Stimulated activated CD8-positive, alpha-beta memory T cell treated with anti-CD3 and anti-CD28 coated beads, Interleukin-12 subunit alpha, Interleukin-12 subunit beta, amount 100 ng/mL, for 4 hours (primary cell): ENCODE data around the gene CFAP46.
"Not testable (repeated sequence)": the region's sequence is repeated elsewhere in the genome, so short reads cannot be mapped to it uniquely, and the experiment has no call there.

Source experiments
- DNase-seq: peaks from one replicate; pipeline ENCODE4 v3.0.0-alpha.2; 2020; ENCODE audit warnings: low read depth

The CFAP46 gene

DNA sequence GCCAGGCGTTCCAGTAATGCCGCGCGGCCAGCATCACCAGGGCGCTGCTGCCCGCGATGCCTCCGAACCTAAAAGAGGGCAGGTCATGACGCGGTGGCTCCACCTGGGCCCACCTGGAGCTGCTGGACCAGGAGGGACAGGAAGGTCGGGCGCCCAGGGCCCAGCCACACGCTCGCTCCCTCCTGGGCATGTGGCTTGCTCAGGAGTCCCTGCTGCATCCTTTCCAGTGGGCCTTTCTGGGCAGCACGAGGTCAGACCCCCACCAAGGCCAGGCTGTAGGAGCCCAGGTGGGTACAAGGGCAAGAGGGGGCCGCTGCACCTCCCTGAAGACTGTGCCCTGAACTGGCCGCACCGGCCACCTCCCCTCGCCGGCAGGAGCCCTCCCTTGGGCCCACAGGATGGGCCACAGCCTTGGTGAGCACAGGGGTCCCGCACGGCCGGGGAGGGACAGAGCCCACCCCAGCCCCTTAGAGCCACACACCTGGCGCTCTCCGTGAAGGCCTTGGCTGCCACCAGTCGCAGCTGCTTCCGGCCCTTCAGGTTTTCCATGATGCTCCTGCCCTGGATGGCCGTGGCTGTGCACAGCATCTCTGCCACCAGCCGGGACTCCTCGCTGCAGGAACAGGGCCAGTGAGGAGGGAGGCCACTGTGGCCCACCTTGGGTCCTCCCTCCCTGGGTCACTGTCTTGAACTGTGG is 43.2 kb downstream of the CFAP46 start:
- no peak for DNase-seq

DNA sequence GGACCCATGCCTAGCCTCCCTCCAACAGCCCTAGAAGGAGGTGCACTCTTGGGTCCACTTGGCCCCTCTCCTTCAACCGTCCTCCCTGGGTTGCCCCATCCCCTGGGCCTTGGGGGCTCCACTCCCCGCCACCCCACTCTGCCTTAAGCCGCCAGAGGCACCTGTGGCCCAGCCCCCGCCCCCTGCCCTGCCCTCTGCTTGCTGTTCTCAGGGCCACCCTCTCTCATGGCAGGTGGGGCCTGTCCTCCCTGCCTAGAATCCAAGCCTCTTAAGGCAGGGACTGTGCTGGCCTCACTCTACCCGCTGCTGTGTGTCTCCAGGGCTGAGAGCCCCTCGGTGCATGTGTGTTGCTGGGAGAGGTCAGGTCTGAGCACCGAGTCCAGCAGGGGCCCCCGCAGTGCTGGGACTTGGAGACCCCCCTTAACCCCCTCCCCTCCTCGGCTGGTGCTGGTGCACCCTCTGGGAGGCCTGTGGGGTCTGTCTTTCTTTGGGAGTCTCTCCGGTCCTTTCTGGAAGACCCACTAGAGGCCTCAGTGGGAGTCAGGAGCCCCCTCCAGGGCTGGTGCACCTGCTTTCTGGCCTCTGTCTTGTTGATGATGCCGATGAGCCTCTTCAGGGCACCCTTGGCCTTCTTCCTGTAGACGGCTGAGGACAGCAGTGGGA is 43.8 kb downstream of the CFAP46 start:
- DNase-seq = no peak

DNA sequence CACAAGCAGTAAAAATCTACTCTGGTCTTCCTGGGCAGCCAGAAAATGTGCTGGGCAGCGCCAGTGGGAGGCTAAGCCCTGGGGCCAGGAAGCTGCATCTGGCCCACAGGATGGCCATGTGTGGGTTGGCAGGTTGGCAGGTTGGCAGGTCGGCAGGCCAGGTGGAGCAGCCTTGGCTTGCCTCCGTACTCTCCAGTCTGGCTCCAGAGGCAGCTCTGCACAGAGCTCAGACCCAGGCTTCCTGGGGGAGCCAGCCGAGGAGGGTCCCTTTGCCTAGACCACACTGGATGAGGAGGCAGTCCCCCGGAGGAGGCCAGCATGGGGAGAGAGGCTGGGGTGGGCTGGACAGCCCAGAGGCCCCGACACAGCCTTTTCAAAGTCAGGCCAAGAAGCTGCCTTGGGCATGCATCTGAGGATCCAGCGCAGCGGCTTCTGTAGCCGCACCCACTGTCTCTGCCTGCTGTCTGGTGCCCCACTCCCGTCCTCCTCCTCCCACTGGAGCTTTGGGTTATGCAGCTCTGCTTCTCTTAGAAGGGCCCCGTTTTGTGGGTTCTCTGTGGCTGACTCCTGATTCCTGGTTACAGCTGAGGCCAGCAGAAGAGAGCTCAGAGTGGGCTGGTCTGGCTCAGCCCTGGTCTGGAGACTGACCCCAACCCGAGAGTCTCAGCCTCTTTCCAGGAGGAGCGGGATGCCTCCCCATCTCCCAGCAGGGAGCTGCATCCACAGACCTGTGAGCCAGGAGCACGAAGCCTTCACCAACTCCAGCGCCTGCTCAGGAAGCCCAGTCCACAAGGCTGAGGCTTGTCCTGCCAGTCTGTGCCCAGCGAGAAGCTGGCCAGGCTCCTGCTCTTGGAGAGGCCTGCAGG is 44.6 kb downstream of the CFAP46 start:
- DNase-seq = no peak

DNA sequence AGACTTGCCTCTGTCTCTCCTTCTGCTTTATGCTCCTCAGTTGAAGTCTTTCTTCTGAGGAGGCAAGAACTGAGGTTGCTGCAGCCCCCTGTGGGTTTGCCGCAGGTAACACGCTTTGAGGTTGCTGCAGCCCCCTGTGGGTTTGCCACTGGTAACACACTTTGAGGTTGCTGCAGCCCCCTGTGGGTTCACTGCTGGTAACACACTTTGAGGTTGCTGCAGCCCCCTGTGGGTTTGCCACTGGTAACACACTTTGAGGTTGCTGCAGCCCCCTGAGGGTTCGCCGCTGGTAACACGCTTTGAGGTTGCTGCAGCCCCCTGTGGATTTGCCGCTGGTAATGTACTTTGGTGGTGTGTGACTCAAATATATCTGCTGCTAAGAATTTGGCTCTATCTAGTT is 48.6 kb downstream of the CFAP46 start:
- DNase-seq = not testable (repeated sequence)

DNA sequence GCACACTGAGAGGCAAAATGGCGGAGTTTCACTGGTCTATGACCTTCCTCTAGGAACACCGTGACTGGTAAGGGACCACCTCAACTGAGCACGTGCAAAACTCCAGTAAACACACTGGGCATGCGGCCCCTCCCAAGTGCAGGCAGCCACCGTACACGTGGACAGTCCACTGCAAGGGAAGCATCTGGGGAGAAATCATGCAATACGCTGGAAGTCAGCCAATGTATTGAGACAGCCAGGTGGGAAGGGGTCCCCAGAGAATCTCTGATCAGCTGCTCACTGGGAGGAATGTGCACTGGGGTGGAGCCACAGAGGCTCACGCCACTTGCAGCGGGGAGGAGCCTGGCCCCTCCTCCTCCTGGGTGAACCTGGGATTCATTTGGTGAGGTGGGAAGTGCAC is 49.3 kb downstream of the CFAP46 start:
- DNase-seq = no peak

DNA sequence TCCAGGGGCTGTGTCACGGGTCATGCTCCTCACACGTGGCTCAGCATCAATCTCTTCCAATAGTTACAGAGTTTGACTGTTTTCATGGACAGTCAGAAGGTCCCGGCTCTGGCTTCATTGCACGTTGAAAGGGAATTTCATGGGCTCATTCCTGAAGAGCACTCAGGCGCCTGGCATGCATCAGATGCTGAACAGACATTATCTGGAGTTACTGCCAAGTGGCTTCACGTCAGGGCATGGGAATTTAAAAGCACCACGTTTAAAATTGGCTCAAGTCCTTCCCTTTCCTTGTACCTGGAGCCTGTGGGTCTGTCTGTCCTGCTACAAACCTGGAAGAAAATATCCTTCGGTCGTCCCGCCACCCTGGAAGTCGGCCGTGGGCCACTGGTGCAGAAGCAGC is 50.4 kb downstream of the CFAP46 start:
- no peak for DNase-seq

DNA sequence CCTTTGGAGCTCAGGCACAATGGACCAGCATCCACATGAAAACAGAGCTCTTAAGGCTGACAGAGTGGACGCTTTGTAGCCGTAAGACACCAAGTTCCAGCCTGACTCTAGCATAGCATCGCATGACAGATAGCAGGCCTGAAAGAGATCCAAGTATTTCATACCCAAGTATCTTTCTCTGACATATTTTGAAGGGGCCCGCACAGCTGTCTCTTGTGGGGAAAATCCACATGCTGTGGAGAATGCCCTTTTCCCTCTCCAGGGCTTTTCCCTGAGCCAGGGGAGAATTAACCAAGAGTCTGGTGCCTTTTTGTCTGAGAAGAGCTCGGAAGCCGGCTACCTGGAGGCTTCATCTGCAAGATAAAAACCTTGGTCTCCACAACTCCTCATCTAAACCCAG is 51.0 kb downstream of the CFAP46 start:
- no peak for DNase-seq

DNA sequence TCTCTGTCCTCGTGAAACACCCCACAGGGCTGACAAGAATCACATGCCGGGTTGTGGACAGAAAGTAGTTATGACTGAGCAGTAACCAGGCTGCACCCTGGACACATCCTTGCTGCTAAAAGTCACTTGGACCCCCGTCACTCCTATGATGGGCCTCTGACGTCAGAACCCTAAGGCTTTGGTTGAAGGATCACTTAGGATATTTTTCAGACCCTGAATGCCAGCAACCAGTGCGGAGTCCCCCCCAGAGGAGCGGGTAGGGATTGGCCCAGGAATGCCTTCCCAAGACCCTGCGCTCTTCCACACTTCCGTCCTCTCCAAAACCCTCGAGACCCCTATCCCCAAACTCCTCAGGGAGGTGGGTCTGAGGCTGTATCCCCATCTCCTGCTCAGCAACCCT is 52.1 kb downstream of the CFAP46 start:
- DNase-seq = no peak

DNA sequence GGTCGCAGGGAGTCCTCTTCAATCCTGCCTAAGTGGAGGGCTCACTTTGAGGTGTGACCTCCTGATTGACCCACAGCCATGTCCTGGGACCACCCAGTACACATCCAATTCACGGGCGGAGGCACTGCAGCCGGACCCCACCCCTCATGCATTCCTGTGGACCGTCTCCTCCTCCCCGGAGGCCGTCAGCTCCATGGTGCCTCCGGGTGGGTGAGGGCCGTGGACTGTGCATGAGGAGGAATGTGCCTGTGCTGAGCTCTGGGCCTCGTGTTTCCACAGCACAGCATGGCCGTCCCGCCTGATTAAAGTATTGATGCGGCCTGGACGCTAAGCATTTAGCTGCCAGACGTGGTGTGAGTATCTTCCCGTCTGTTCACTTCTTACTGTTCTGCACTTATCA is 52.8 kb downstream of the CFAP46 start:
- no peak for DNase-seq

DNA sequence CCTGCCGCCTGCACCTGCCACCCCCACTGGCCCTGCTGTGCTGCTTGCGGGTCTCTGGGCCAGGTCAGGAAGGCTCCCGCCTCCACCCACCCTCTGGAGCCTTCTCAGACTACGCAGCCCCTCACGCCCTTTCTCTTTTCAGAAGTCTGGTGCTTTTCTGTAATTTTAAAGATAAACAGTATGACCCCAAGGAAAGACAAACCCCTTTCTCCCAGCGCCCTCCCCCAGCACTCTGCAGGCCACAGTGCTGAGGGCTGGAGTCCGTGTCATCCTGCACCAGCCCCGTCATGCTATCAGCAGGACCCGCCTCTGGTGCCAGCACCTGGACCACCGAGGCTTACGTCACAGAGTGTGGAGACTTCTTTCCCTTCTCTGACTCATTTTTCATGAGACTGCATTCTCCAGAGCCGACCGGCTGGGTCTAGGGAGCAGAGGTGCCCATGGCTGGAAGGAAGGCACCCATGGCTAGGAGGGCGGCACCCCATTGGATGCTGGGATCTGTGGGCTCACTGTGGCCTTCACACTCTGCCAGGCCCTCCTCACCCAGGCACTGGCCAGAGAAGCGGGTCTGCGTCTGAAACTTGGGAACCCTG is 53.4 kb downstream of the CFAP46 start:
- no peak for DNase-seq

DNA sequence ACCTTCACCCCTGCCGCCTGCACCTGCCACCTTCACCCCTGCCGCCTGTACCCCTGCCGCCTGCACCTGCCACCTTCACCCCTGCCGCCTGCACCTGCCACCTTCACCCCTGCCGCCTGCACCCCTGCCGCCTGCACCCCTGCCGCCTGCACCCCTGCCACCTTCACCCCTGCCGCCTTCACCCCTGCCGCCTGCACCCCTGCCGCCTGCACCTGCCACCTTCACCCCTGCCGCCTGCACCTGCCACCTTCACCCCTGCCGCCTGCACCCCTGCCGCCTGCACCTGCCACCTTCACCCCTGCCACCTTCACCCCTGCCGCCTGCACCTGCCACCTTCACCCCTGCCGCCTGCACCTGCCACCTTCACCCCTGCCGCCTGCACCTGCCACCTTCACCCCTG is 53.9 kb downstream of the CFAP46 start:
- not testable (repeated sequence) for DNase-seq

DNA sequence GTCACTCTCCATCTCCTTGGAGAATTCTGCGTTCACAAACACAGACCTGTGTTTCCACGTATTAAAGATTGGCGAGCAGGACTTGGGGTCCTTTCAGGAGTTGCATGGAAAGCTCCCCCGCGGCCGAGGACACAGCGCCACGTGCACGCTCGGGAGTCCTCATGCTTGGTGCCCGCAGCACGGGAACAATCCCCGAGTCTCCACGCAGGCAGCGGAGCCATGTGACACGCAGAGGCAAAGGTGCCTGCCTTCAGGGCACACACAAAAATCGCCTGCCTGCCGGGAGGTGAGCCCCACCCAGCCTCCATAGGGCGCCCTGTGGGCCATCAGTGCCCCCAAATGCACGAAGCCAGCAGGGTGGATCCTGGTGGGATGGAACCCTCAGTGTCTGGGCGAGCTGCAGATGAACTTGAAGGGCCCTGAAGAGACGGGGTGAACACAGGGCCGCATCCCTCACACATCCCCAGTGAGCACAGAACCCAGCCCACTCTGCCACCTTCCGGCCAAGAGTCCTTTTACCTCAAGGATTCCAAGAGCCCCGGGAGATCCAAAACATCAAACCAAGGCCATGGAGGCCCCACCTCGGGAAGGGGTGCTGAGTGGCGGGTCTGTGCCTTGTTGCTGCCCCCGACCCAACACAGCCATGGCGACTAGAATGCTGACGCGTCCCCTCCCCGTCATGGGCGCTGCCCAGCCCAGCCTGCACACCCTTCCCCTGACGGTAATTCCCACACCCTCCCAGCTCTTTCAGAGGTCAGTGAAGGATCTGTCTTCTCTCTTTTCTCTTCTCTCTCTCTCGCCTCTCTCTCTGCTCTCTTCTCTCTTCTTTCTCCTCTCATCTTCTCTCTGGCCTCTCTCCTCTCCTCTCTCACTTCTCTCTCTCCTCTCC is 55.9 kb downstream of the CFAP46 start:
- DNase-seq = no peak

DNA sequence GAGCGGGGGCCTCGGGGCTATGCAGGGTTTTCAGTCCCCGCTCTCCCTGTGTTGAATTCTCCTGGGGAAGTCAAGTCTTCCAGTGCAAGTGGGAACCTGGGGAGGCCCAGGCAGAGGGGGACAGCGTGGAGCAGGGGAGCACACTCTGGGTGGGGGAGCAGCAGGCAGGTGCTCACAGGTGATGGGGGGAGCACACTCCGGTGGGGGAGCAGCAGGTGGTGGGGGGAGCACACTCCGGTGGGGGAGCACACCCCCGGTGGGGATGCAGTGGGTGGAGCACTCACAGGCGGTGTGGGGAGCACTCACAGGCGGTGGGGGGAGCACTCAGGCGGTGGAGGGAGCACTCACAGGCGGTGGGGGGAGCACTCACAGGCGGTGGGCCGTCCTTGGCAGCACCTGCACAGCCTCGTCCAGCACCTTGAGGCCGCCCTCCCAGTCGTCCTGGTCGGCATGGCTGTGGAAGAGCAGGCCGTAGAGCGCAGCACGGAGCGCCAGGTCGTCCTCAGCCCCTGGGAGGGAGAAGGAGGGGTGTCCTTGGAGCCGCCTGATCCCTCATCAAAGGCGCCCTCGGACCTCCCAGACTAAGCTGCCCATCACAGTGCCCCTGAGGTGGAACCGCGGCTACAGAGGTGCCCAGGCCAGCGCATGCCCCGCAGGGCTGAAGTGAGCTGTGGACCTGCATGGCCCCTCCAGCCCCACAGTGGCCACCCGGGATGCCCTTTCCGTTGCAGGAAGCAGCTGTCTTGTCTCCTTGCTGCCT is 56.7 kb downstream of the CFAP46 start:
- no peak for DNase-seq

DNA sequence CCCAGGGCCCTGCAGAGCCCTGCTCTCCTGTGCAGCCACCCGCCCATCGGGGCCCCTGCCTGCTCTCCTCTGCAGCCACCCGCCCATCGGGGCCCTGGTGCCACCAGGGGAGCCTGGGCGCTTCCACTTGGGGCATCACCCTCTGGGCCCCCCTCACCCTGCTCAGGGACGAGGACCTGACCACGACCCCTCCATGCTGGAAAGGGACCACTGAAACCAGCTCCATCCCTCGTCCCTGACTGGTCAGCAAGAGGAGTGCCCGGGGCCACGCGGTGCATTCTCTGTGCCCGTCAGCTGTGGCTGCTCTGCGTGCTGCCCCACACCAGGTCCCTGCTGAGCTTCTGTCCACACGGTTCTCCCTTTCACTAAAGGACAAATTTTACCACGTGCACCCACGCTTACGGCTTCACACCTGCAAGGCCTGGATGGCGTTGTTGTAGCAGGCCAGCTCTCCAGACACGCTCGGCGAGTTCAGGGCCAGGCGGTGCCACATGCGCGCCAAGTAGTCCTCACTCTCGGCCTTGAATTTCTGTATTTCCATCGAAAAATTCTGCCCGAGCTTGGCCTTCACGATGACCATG is 57.6 kb downstream of the CFAP46 start:
- no peak for DNase-seq

DNA sequence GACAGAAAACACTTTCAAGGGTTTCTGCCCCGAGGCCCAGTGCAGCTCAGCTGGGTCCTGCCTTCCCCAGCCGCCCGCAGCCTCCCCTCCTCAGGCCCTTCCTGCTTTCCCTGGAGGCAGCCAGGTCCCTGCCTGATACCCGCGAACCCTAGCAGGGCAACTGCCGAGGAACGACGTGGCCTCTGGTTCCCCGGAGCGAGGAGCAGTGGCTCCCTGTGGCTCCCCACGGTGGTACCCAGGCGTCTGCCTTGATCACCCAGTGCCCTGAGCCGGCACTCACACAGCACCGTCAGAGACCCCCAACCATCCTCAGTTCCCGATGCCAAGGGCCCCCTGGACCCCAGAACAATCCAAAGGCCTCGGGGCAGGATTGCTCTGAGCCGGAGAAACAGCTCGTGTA is 58.3 kb downstream of the CFAP46 start:
- no peak for DNase-seq

DNA sequence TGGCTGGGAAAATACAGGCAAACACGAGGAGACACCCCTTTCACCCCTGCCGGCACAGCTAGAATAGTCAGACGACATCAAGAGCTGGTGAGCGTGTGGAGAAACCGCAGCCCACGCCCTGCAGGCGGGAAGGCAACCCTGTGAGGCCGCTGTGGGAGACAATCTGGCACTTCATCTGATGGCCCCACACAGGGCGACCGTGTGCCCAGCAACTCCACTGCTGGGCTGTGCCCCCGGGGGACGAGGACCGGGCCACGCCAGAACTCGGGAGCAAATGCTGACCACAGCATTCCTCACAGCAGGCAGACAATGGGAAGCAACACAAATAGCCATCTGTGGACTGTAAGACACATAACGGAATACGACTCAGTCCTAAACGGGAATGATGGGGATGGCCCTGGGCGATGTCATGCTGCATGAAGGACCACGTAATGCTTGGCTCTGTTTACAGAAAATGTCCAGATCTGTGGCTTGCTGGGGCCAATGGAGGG is 58.9 kb downstream of the CFAP46 start:
- DNase-seq = no peak

DNA sequence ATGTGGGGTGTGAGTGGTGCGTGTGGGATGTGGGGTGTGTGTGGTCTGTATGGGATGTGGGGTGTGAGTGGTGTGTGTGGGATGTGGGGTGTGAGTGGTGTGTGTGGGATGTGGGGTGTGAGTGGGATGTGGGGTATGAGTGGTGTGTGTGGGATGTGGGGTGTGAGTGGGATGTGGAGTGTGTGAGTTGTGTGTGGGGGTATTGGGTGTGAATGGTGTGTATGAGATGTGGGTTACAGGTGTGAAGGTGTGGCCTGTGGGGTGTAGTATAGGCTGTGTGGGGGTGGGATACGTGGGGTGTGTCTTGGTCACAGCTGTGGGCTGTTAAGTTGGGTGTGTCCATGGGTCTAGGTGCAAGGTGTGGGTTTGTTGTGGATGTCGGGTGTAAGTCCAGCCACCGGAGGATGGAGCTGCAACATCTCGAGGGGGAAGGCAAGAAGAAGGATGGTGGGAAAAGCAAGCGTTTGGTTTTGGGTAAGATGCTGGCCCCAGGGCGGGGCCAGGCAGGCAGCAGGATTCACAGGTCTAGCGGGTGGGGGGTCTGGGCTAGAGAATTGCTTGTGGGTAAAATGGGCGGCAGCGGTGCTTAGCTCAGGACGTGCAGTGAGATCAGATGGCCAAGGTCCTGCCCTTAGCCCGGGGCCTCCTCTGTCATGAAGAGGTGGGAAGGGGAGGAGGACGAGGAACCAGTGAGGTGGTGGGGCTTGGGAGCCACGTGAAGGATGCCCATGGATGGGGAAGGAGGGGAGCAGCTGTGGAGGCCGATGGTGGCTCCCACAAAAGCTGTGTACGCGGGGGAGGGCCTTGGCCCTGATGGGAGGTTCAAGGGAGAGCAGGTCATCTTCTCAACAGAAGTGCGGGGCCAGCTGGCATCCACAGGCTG is 60.1 kb downstream of the CFAP46 start:
- DNase-seq = no peak

DNA sequence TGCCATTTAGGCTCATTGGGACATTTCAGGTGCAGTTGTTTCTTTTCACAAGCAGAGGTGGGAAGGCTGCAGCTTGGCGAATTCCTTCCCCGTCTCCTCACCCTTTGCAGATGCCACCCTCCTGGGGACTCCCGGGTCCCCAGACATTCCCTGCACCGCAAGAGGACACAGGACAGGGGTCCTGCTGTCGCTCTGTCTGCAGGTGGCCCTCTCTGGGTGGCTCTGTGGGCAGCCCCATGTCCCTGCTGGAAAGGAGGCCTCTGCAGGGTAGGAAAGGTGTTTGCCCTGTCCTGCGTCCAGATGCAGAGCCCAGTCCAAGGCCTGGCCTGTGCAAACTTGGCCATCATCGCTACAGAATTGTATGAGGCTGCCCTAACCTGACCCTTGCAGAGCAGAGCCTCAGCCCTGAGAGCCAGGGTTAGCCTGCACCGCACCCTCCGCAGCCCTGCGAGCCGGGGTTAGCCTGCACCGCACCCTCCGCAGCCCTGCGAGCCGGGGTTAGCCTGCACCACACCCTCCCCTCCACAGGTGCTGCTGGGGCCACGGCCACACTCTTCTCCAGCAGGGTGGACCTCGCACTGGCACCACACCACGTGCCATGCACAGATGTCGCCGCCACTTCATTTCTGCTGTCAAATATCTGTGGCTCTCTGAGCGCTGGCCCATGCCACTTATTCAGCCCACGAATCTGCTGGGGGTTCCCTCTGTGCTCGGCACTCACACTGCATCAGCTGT is 61.0 kb downstream of the CFAP46 start:
- DNase-seq = no peak
